Measurements from ENCODE around the gene SLC7A14.

- no peak for TF ChIP-seq CTCF (conservative IDR thresholded peaks at IDR 0.05; ENCODE audit: low read length)
- no peak for TF ChIP-seq EZH2phosphoT487 (IDR thresholded peaks at IDR 0.05; ENCODE audit: borderline replicate concordance)
Measured at GRCh38 chr3:170594528-170594927, 8.7 kb upstream of the SLC7A14 start.
